H1 (cell line): ENCODE data around the gene MPP4. TPM values are rescaled to one million over a fixed set of nuclear protein-coding genes. Genes with fewer than 3 reads are reported as not detected.
A peak's percentile ranks its signal among the peaks of the same experiment; 100 is the strongest.

ENCODE experiments used
- CTCF ChIA-PET: fragments of 300-600 bp; sonication (Branson Sonifier 250); formaldehyde crosslinking; loops from one replicate; lab custom pipeline; 2021; ENCODE audit not compliant: partially characterized antibody; lab: Charles Lee
- POLR2A ChIA-PET: fragments of 300-600 bp; sonication (Branson Sonifier 250); formaldehyde crosslinking; loops from one replicate; lab custom pipeline; 2021; ENCODE audit warnings: inconsistent platforms; ENCODE audit not compliant: partially characterized antibody; lab: Charles Lee
- DNase-seq, 2 experiments: peaks; one replicate each; pipeline versions ENCODE4 v3.0.0 to v3.0.0-alpha.2; 2010 to 2022; ENCODE audit warnings: low spot score in 2 of 2, low read depth in 1 of 2, mixed read lengths in 1 of 2
- FAIRE-seq: peaks from 2 replicates; lab custom pipeline; 2011; peaks lifted over from hg19 to GRCh38; lab: Jason Lieb, UNC
- H2AFZ ChIP-seq: 2 replicates; pipeline ENCODE4 v1.8.1; 2012; ENCODE audit warnings: low read length, inconsistent platforms
- H2AK5ac ChIP-seq: 2 replicates; pipeline ENCODE4 v1.6.1; 2013; ENCODE audit warnings: low read depth, low read length
- H2BK120ac ChIP-seq: replicated peaks from 2 replicates; pipeline ENCODE3; 2013; ENCODE audit warnings: low read depth, low read length, inconsistent platforms
- H2BK12ac ChIP-seq: 2 replicates; pipeline ENCODE4 v1.6.1; 2013; ENCODE audit warnings: low read depth, low read length
- H2BK15ac ChIP-seq: 2 replicates; pipeline ENCODE4 v1.6.1; 2013; ENCODE audit warnings: low read length
- H2BK20ac ChIP-seq: 2 replicates; pipeline ENCODE4 v1.6.1; 2013; ENCODE audit warnings: low read length
- H2BK5ac ChIP-seq: 2 replicates; pipeline ENCODE4 v1.6.1; 2013; ENCODE audit warnings: low read depth, low read length
- H3K14ac ChIP-seq: 2 replicates; pipeline ENCODE4 v1.6.1; 2013; ENCODE audit warnings: inconsistent platforms; ENCODE audit not compliant: insufficient read length
- H3K18ac ChIP-seq: 2 replicates; pipeline ENCODE4 v1.6.1; 2013; ENCODE audit warnings: low read length; ENCODE audit errors: extremely low read depth
- H3K23ac ChIP-seq: 2 replicates; pipeline ENCODE4 v1.6.1; 2013; ENCODE audit warnings: inconsistent platforms; ENCODE audit not compliant: insufficient read length
- H3K23me2 ChIP-seq: 2 replicates; pipeline ENCODE4 v1.6.1; 2013; ENCODE audit warnings: low read depth, low read length
- H3K27ac ChIP-seq: 2 replicates; pipeline ENCODE4 v1.6.1; 2011; ENCODE audit warnings: low read depth, low read length, inconsistent platforms
- H3K27me3 ChIP-seq, 4 experiments: replicated peaks in 1 of 4; 1 replicate in 1 of 4; 2 replicates in 3 of 4; pipeline versions ENCODE4 v1.6.1 to v1.8.1; 2011 to 2013; ENCODE audit warnings: low read length in 3 of 4, mild to moderate bottlenecking in 3 of 4, inconsistent platforms in 2 of 4, mixed read lengths in 2 of 4, moderate library complexity in 1 of 4; ENCODE audit not compliant: control insufficient read depth in 3 of 4, insufficient read depth in 3 of 4; ENCODE audit errors: extremely low read depth in 1 of 4
- H3K36me3 ChIP-seq, 4 experiments: 2 replicates each; pipeline versions ENCODE4 v1.6.1 to v1.8.1; 2011 to 2013; ENCODE audit warnings: mild to moderate bottlenecking in 4 of 4, low read length in 3 of 4, moderate library complexity in 2 of 4, control low read depth in 1 of 4, inconsistent platforms in 1 of 4; ENCODE audit not compliant: insufficient read depth in 4 of 4, control insufficient read depth in 2 of 4
- H3K4ac ChIP-seq: replicated peaks from 2 replicates; pipeline ENCODE3; 2013; ENCODE audit warnings: low read length, low read depth, mixed read lengths, inconsistent platforms; ENCODE audit not compliant: insufficient read length
- H3K4me1 ChIP-seq, 4 experiments: replicated peaks in 1 of 4; 1 replicate in 1 of 4; 2 replicates in 3 of 4; pipeline versions ENCODE4 v1.6.1 to v1.8.1; 2011 to 2013; ENCODE audit warnings: low read length in 3 of 4, inconsistent platforms in 2 of 4, mixed read lengths in 1 of 4; ENCODE audit not compliant: insufficient read depth in 4 of 4, control insufficient read depth in 3 of 4
- H3K4me2 ChIP-seq, 2 experiments: 2 replicates each; pipeline versions ENCODE4 v1.6.1 to v1.8.1; 2011 to 2013; ENCODE audit warnings: low read depth in 2 of 2, low read length in 2 of 2, control low read depth in 1 of 2, inconsistent platforms in 1 of 2, mild to moderate bottlenecking in 1 of 2; ENCODE audit not compliant: insufficient read depth in 1 of 2
- H3K4me3 ChIP-seq, 4 experiments: fragments of 200-600, 300-600 bp in 1 of 4; sonication (generic), shearing (Covaris generic), sonication (Bioruptor Twin) in 1 of 4; 2 replicates each; pipeline versions ENCODE4 v1.5.1 to v1.8.1; 2011 to 2016; ENCODE audit warnings: low read length in 4 of 4, low read depth in 3 of 4, control low read depth in 2 of 4, inconsistent platforms in 2 of 4, mild to moderate bottlenecking in 2 of 4, mixed read lengths in 1 of 4, moderate library complexity in 1 of 4; ENCODE audit not compliant: insufficient read depth in 2 of 4; ENCODE audit errors: extremely low read depth in 1 of 4
- H3K56ac ChIP-seq: replicated peaks from 2 replicates; pipeline ENCODE3; 2013; ENCODE audit warnings: low read depth, mild to moderate bottlenecking, mixed read lengths, low read length, inconsistent platforms; ENCODE audit not compliant: insufficient read length
- H3K79me1 ChIP-seq: 2 replicates; pipeline ENCODE4 v1.6.1; 2013; ENCODE audit warnings: low read depth, low read length, control low read depth
- H3K79me2 ChIP-seq, 2 experiments: 2 replicates each; pipeline versions ENCODE4 v1.6.1 to v1.8.1; 2012 to 2013; ENCODE audit warnings: low read length in 2 of 2, mild to moderate bottlenecking in 2 of 2, inconsistent platforms in 1 of 2; ENCODE audit not compliant: insufficient read depth in 2 of 2, control insufficient read depth in 1 of 2
- H3K9ac ChIP-seq, 4 experiments: replicated peaks in 1 of 4; 1 replicate in 1 of 4; 2 replicates in 3 of 4; pipeline versions ENCODE4 v1.6.1 to v1.8.1; 2011 to 2013; ENCODE audit warnings: low read depth in 3 of 4, low read length in 3 of 4, control low read depth in 2 of 4, mild to moderate bottlenecking in 2 of 4, moderate library complexity in 2 of 4, inconsistent platforms in 1 of 4; ENCODE audit errors: extremely low read depth in 1 of 4
- H3K9me3 ChIP-seq, 2 experiments: 2 replicates each; pipeline versions ENCODE4 v1.6.1 to v1.8.1; 2012 to 2013; ENCODE audit warnings: mild to moderate bottlenecking in 2 of 2, moderate library complexity in 2 of 2, control low read depth in 1 of 2, inconsistent platforms in 1 of 2, low read depth in 1 of 2, low read length in 1 of 2, mixed read lengths in 1 of 2; ENCODE audit not compliant: insufficient read depth in 2 of 2
- H4K20me1 ChIP-seq, 2 experiments: replicated peaks in 1 of 2; 2 replicates each; pipeline versions ENCODE3 to v1.8.1; 2011 to 2013; ENCODE audit warnings: inconsistent platforms in 2 of 2, low read length in 2 of 2, mild to moderate bottlenecking in 1 of 2; ENCODE audit not compliant: insufficient read depth in 2 of 2, control insufficient read depth in 1 of 2
- H4K5ac ChIP-seq: 2 replicates; pipeline ENCODE4 v1.6.1; 2013; ENCODE audit warnings: low read length, low read depth, mixed read lengths, inconsistent platforms; ENCODE audit not compliant: insufficient read length
- H4K8ac ChIP-seq: 2 replicates; pipeline ENCODE4 v1.8.0; 2013; ENCODE audit warnings: mild to moderate bottlenecking, moderate library complexity, low read length, inconsistent platforms; ENCODE audit not compliant: insufficient read depth; ENCODE audit errors: extremely low read depth
- H4K91ac ChIP-seq: replicated peaks from 2 replicates; pipeline ENCODE3; 2013; ENCODE audit warnings: low read length, mixed read lengths, inconsistent platforms; ENCODE audit not compliant: insufficient read length
- BRCA1 ChIP-seq: IDR thresholded peaks from 2 replicates; pipeline ENCODE4 v1.6.1; 2012; ENCODE audit warnings: low read depth, low read length, improper control_type of control experiment
- CREB1 ChIP-seq: IDR thresholded peaks from 2 replicates; pipeline ENCODE4 v1.6.1; 2012; ENCODE audit warnings: inconsistent platforms
- CTBP2 ChIP-seq: IDR thresholded peaks from 2 replicates; pipeline ENCODE4 v1.7.0; 2011; ENCODE audit warnings: borderline replicate concordance, mild to moderate bottlenecking, moderate library complexity, mixed read lengths, low read length; ENCODE audit not compliant: insufficient read depth, insufficient read length
- EZH2 ChIP-seq: fragments of 200-600 bp; sonication (generic); IDR thresholded peaks from 2 replicates; pipeline ENCODE4 v1.7.1; 2012; ENCODE audit warnings: low read depth, mild to moderate bottlenecking, moderate library complexity, low read length, inconsistent platforms; ENCODE audit not compliant: severe bottlenecking
- MAFK ChIP-seq: IDR thresholded peaks from 2 replicates; pipeline ENCODE4 v1.6.1; 2012; ENCODE audit warnings: low read depth, mild to moderate bottlenecking, improper control_type of control experiment, low read length
- RAD21 ChIP-seq, 2 experiments: IDR thresholded peaks in 1 of 2; conservative IDR thresholded peaks in 1 of 2; 2 replicates each; pipeline ENCODE4 v1.6.1; 2011; ENCODE audit warnings: low read depth in 2 of 2, low read length in 2 of 2, improper control_type of control experiment in 1 of 2, inconsistent platforms in 1 of 2, mild to moderate bottlenecking in 1 of 2, moderate library complexity in 1 of 2
- SIN3A ChIP-seq, 2 experiments: IDR thresholded peaks in 1 of 2; conservative IDR thresholded peaks in 1 of 2; 2 replicates each; pipeline ENCODE4 v1.6.1; 2011 to 2012; ENCODE audit warnings: low read length in 2 of 2, improper control_type of control experiment in 1 of 2, low read depth in 1 of 2, mild to moderate bottlenecking in 1 of 2
- YY1 ChIP-seq: IDR thresholded peaks from 2 replicates; pipeline ENCODE4 v1.6.1; 2011; ENCODE audit warnings: low read depth, mild to moderate bottlenecking, low read length
- WGBS, 2 experiments: shearing (Covaris generic) in 1 of 2; methylation state at CpG; one replicate each; pipeline versions ENCODE4 v1.1.6 to v1.1.7; 2013 to 2015; ENCODE audit warnings: low lambda C conversion rate in 2 of 2, mixed read lengths in 2 of 2, inconsistent platforms in 1 of 2, low coverage in 1 of 2, missing lambda C conversion rate in 1 of 2; ENCODE audit not compliant: insufficient replicate concordance in 2 of 2, insufficient coverage in 1 of 2, insufficient read length in 1 of 2; ENCODE audit errors: extremely low coverage in 1 of 2, missing lambda C conversion rate in 1 of 2; 5-methylcytosine and 5-hydroxymethylcytosine counted together
- polyA plus RNA-seq, 7 experiments: library from polyadenylated mRNA; depleted of rRNA in 3 of 7; stranded (reverse) in 5 of 7; unstranded in 2 of 7; fragments of >200 nt in 5 of 7; fragments of 200-250 nt in 2 of 7; gene quantifications; 1 replicate in 5 of 7; 2 replicates in 1 of 7; 4 replicates in 1 of 7; pipeline versions ENCODE4 v1.2.1 to v1.2.3, GENCODE V29; 2011 to 2013; ENCODE audit warnings: missing spikeins in 2 of 7, mixed read lengths in 2 of 7
- total RNA-seq: library from RNA; stranded (reverse); fragmentation: NEBNext Ultra II Directional; extraction: Animal tissue kit (Norgen Biotek cat#: 25700); gene quantifications from 2 replicates; pipeline ENCODE4 v1.2.1, GENCODE V29; 2021
- TF ChIP-seq, protein P1 (sequence below), 3 experiments: IDR thresholded peaks; 1 replicate in 2 of 3; 2 replicates in 1 of 3; pipeline versions ENCODE4 v1.5.1 to v1.6.1; 2011; ENCODE audit warnings: low read length in 3 of 3, mild to moderate bottlenecking in 3 of 3, inconsistent platforms in 2 of 3, low read depth in 1 of 3, moderate library complexity in 1 of 3; ENCODE audit not compliant: insufficient read depth in 1 of 3; ENCODE audit errors: control extremely low read depth in 1 of 3

MPP4 gene
- total and polyA plus RNA-seq, 2 of the 8 experiments (the other 6 are each of a cell fraction or from before 2014, with no cell fraction given) = not detected

DNA sequence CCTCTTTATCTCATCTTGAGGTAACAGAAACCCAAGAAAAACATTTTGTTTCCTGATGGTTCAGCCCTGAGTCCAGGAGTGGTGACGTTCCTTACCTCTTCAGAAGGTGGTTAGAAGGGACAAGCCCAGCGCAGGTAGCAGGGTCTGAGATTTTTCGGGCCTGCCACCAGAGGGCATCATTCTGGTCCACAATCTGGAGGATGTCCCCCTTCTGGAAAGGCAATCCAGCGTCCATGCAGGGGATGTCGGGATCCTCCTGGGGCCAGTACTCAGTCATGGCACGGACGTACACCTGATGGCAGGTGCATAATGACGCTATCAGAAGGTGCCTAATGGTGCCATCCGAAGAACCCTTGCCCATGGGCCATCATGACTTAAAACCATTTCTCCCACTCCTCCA, 17.7 kb downstream of the MPP4 start:
- no peak overlapping the region for H4K91ac ChIP-seq
- H2BK20ac ChIP-seq = no peak overlapping the region
- H3K23ac ChIP-seq = no peak overlapping the region
- H3K27ac ChIP-seq = no peak overlapping the region
- no peak overlapping the region; the same call in 1 of the 2 replicates for H4K8ac ChIP-seq
- H3K56ac ChIP-seq = no peak overlapping the region
- no peak overlapping the region for H3K4ac ChIP-seq
- H3K4me3 ChIP-seq = no peak overlapping the region
- FAIRE-seq (peak; percentile 95), DNase-seq (peak; percentile 25 to 85)
- ChIA-PET POLR2A (interaction anchor here (0.9 kb wide), 1 partner anchor 240 kb away, joined by 3 read pairs; no protein-coding TSS in a partner anchor), CTCF (interaction anchor here (0.7 to 6.2 kb wide), 9 partner anchors 8 to 29 kb away, joined by 3 to 37 read pairs (median 4); no protein-coding TSS in a partner anchor)
- no peak overlapping the region for H2BK5ac ChIP-seq
- no peak overlapping the region for H3K9ac ChIP-seq
- H2AFZ ChIP-seq = no peak overlapping the region
- H2BK12ac ChIP-seq = no peak overlapping the region
- no peaks in the 10 kb centered on the region for H3K36me3 ChIP-seq
- H3K9me3 ChIP-seq = no peaks in the 10 kb centered on the region
- TF ChIP-seq CREB1 (peak; percentile 62; the same call in 1 of the 2 replicates), YY1 (0 out of 2 replicates have a peak, but pooled peaks have one; percentile 16), SIN3A (conservative IDR thresholded peaks at IDR 0.05 in 1 of 2, IDR thresholded peaks at IDR 0.05 in 1 of 2; ENCODE audit: low read depth in 1 of 2, low read length in 2 of 2) (no peak), BRCA1 (no peak), RAD21 (IDR thresholded peaks at IDR 0.05 in 1 of 2, conservative IDR thresholded peaks at IDR 0.05 in 1 of 2; ENCODE audit: low read depth in 2 of 2, low read length in 2 of 2) (peak; percentile 63 to 72), MAFK (no peak), EZH2 (no peak), CTBP2 (no peak)
- TF ChIP-seq, protein P1, sequence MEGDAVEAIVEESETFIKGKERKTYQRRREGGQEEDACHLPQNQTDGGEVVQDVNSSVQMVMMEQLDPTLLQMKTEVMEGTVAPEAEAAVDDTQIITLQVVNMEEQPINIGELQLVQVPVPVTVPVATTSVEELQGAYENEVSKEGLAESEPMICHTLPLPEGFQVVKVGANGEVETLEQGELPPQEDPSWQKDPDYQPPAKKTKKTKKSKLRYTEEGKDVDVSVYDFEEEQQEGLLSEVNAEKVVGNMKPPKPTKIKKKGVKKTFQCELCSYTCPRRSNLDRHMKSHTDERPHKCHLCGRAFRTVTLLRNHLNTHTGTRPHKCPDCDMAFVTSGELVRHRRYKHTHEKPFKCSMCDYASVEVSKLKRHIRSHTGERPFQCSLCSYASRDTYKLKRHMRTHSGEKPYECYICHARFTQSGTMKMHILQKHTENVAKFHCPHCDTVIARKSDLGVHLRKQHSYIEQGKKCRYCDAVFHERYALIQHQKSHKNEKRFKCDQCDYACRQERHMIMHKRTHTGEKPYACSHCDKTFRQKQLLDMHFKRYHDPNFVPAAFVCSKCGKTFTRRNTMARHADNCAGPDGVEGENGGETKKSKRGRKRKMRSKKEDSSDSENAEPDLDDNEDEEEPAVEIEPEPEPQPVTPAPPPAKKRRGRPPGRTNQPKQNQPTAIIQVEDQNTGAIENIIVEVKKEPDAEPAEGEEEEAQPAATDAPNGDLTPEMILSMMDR (IDR thresholded peaks at IDR 0.05; ENCODE audit: control extremely low read depth in 1 of 3, insufficient read depth in 1 of 3, low read depth in 1 of 3, low read length in 3 of 3) = peak; percentile 91 to 99 (median 97)
- H2BK15ac ChIP-seq = no peak overlapping the region
- H3K18ac ChIP-seq = no peak overlapping the region
- H4K20me1 ChIP-seq = no peaks in the 10 kb centered on the region
- H3K79me1 ChIP-seq = no peaks in the 10 kb centered on the region
- no peaks in the 10 kb centered on the region for H3K79me2 ChIP-seq
- peaks cover 0 to 3% (median under 1%) of the 10 kb centered on the region in 4 experiments; a peak in 2 of 7 replicates for H3K4me1 ChIP-seq
- no peaks in the 10 kb centered on the region; the same call in 1 of the 2 replicates for H3K23me2 ChIP-seq
- no peak overlapping the region for H2BK120ac ChIP-seq
- WGBS, 2 experiments = 31% methylated on average over 9 of the region's 9 CpGs; no CpG with 5 or more reads in 1 of the 2 experiments
- no peak overlapping the region for H4K5ac ChIP-seq
- no peak overlapping the region for H2AK5ac ChIP-seq
- no peak overlapping the region for H3K14ac ChIP-seq
- no peak overlapping the region for H3K4me2 ChIP-seq
- no peaks in the 10 kb centered on the region for H3K27me3 ChIP-seq
